HS-5 (cell line): ENCODE measurements around the gene KDSR.
A peak's percentile ranks its signal among the peaks of the same experiment; 100 is the strongest.

ENCODE experiments used
- DNase-seq: peaks from one replicate; pipeline ENCODE4 v3.0.0-alpha.2; 2012; ENCODE audit warnings: low read depth

Gene KDSR

GRCh38 chr18:63367053-63367953 is at the start of gene KDSR:
KDSR (minus strand) TSS chr18:63367206; CDS start chr18:63367118, 88 bp downstream.
- DNase-seq: peak; percentile 77

- DNase-seq: no peak
Measured at GRCh38 chr18:63412953-63413352, 45.9 kb upstream of the KDSR start.

- peak; percentile 43 for DNase-seq
Measured at GRCh38 chr18:63410792-63411191, 43.8 kb upstream of the KDSR start.

GRCh38 chr18:63409301-63409700 is 42.3 kb upstream of the KDSR start:
- DNase-seq: no peak

- DNase-seq: no peak
Measured at GRCh38 chr18:63407734-63408133, 40.7 kb upstream of the KDSR start.

- no peak for DNase-seq
Measured at GRCh38 chr18:63405986-63406385, 39.0 kb upstream of the KDSR start.

GRCh38 chr18:63402246-63403162 is 35.5 kb upstream of the KDSR start:
- no peak for DNase-seq

GRCh38 chr18:63399300-63399699 is 32.3 kb upstream of the KDSR start:
- DNase-seq: no peak

- DNase-seq: no peak
Measured at GRCh38 chr18:63397349-63397748, 30.3 kb upstream of the KDSR start.

GRCh38 chr18:63395503-63395902 is 28.5 kb upstream of the KDSR start:
- no peak for DNase-seq

- no peak for DNase-seq
Measured at GRCh38 chr18:63394954-63395353, 27.9 kb upstream of the KDSR start.

GRCh38 chr18:63387861-63388260 is 20.9 kb upstream of the KDSR start:
- no peak for DNase-seq

GRCh38 chr18:63382843-63383242 is 15.8 kb upstream of the KDSR start:
- no peak for DNase-seq

GRCh38 chr18:63379639-63379962 is 12.6 kb upstream of the KDSR start:
- DNase-seq: no peak

- DNase-seq: no peak
Measured at GRCh38 chr18:63378919-63379638, 12.1 kb upstream of the KDSR start.

GRCh38 chr18:63377275-63377980 is 10.4 kb upstream of the KDSR start:
- no peak for DNase-seq

GRCh38 chr18:63376538-63376937 is 9.5 kb upstream of the KDSR start:
- DNase-seq: no peak

GRCh38 chr18:63374540-63374939 is 7.5 kb upstream of the KDSR start:
- no peak for DNase-seq

- DNase-seq: no peak
Measured at GRCh38 chr18:63373161-63373560, 6.2 kb upstream of the KDSR start.

GRCh38 chr18:63368611-63369010 is 1.6 kb upstream of the KDSR start:
- no peak for DNase-seq

- peak; percentile 28 for DNase-seq
Measured at GRCh38 chr18:63366213-63367052, 573 bp downstream of the KDSR start.
